NCI-H1105 treated with DMSO at 0.1 percent for 48 hours (cell line): ENCODE measurements around the gene SETD7.

Source experiments
- DNase-seq: peaks from one replicate; lab custom pipeline; 2025; lab: John Stamatoyannopoulos, UW

SETD7 gene

GRCh38 chr4:139509727-139510410 is 46.1 kb downstream of the SETD7 start:
- DNase-seq = no peak

GRCh38 chr4:139508581-139509237 is 47.3 kb downstream of the SETD7 start:
- DNase-seq = no peak

- DNase-seq = no peak
Measured at GRCh38 chr4:139506774-139507173, 49.2 kb downstream of the SETD7 start.

GRCh38 chr4:139503622-139504166 is 52.3 kb downstream of the SETD7 start:
- DNase-seq = no peak

- no peak for DNase-seq
Measured at GRCh38 chr4:139501927-139502899, 53.8 kb downstream of the SETD7 start.

- no peak for DNase-seq
Measured at GRCh38 chr4:139501527-139501926, 54.5 kb downstream of the SETD7 start.

- DNase-seq = no peak
Measured at GRCh38 chr4:139501117-139501516, 54.9 kb downstream of the SETD7 start.

GRCh38 chr4:139499186-139499585 is 56.8 kb downstream of the SETD7 start:
- no peak for DNase-seq

GRCh38 chr4:139493176-139493575 is 62.8 kb downstream of the SETD7 start:
- DNase-seq = no peak

- DNase-seq = no peak
Measured at GRCh38 chr4:139492429-139492828, 63.6 kb downstream of the SETD7 start.

- DNase-seq = no peak
Measured at GRCh38 chr4:139489638-139490037, 66.4 kb downstream of the SETD7 start.

GRCh38 chr4:139488442-139488841 is 67.6 kb downstream of the SETD7 start:
- DNase-seq = no peak

- DNase-seq = no peak
Measured at GRCh38 chr4:139484783-139485311, 71.2 kb downstream of the SETD7 start.

GRCh38 chr4:139483000-139483399 is 73.0 kb downstream of the SETD7 start:
- no peak for DNase-seq

- DNase-seq = no peak
Measured at GRCh38 chr4:139481465-139481864, 74.6 kb downstream of the SETD7 start.

- DNase-seq = no peak
Measured at GRCh38 chr4:139476363-139476762, 79.7 kb downstream of the SETD7 start.

GRCh38 chr4:139472852-139473251 is 83.2 kb downstream of the SETD7 start:
- no peak for DNase-seq

GRCh38 chr4:139470997-139471665 is 84.9 kb downstream of the SETD7 start:
- DNase-seq = no peak

- no peak for DNase-seq
Measured at GRCh38 chr4:139470295-139470694, 85.7 kb downstream of the SETD7 start.

- no peak for DNase-seq
Measured at GRCh38 chr4:139469869-139470268, 86.2 kb downstream of the SETD7 start.

GRCh38 chr4:139469216-139469615 is 86.8 kb downstream of the SETD7 start:
- no peak for DNase-seq
